Peyer's patch (tissue), 4 donors: ENCODE data around the gene MRPL17.

Experiments
- CTCF ChIP-seq, 6 experiments: fragments of 450-650 bp in 4 of 6; fragments of 200-600 bp in 2 of 6; sonication (generic) in 1 of 6; IDR thresholded peaks; one replicate each; pipeline ENCODE4 v1.5.1; 2017 to 2019; ENCODE audit warnings: antibody characterized with exemption in 6 of 6, mild to moderate bottlenecking in 3 of 6, moderate library complexity in 1 of 6
- POLR2A ChIP-seq, 2 donors: fragments of 450-650 bp; IDR thresholded peaks; one replicate each; pipeline ENCODE4 v1.5.1; 2017; ENCODE audit warnings: antibody characterized with exemption in 2 of 2, mild to moderate bottlenecking in 2 of 2, moderate library complexity in 2 of 2

- TF ChIP-seq POLR2A (IDR thresholded peaks at IDR 0.05) (no peak), CTCF (IDR thresholded peaks at IDR 0.05) (no peak)
Observed at GRCh38 chr11:6642957-6643356, 40.2 kb downstream of the MRPL17 start.
